Progenitor cell of endocrine pancreas (in vitro differentiated cells): ENCODE data around the gene IGF2BP1. TPM values are rescaled to one million over a fixed set of nuclear protein-coding genes. Genes with fewer than 3 reads are reported as not detected.

Source experiments
- DNase-seq: peaks from one replicate; pipeline ENCODE4 v3.0.0; 2021; ENCODE audit warnings: low spot score; ENCODE audit not compliant: unreplicated experiment
- H3K27ac Mint-ChIP-seq: 2 replicates; pipeline ENCODE4 v1.8.0; 2021; ENCODE audit warnings: mild to moderate bottlenecking, moderate library complexity, mixed read lengths
- H3K27me3 Mint-ChIP-seq: 2 replicates; pipeline ENCODE4 v1.8.0; 2021; ENCODE audit warnings: mixed read lengths
- H3K36me3 Mint-ChIP-seq: 2 replicates; pipeline ENCODE4 v1.8.0; 2022; ENCODE audit warnings: mixed read lengths; ENCODE audit not compliant: insufficient read depth
- H3K4me1 Mint-ChIP-seq: 2 replicates; pipeline ENCODE4 v1.8.0; 2021; ENCODE audit warnings: low read depth, mixed read lengths
- H3K4me3 Mint-ChIP-seq: 2 replicates; pipeline ENCODE4 v1.8.0; 2021; ENCODE audit warnings: low read depth, mild to moderate bottlenecking, moderate library complexity, mixed read lengths
- H3K9me3 Mint-ChIP-seq: 2 replicates; pipeline ENCODE4 v1.8.0; 2021; ENCODE audit warnings: low read depth, mixed read lengths
- total RNA-seq: library from RNA; stranded (reverse); gene quantifications from 2 replicates; pipeline ENCODE4 v1.2.1, GENCODE V29; 2021
- TF ChIP-seq, protein P1 (sequence below): fragments of 200-600 bp; sonication (generic); IDR thresholded peaks from one replicate; pipeline ENCODE4 v1.5.0; 2021; ENCODE audit warnings: antibody characterized with exemption, mild to moderate bottlenecking; ENCODE audit not compliant: unreplicated experiment

IGF2BP1 gene
- total RNA-seq, 1 donor from 2014 or later = 326 TPM

DNA sequence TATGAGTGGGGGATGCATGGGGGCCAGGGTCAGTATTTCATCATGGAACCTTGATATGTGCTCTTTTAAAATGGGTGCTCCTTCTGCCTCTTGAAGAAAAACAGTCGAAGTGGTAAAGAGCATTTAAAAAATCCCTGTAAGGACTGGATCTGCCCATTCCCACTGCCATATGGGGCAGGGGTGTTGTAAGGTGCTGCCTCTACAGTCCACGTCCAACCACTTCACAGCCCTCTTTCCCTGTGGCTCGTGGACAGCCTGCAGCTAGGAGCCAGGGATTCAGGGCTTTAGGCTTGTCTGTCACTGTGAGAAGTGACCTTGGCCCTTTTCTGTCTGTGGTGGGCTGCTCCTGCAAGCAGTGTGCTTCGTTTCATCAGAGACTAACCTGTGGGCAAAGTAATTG, 44.3 kb downstream of the IGF2BP1 start:
- no peaks in the 10 kb centered on the region for H3K27me3 Mint-ChIP-seq

DNA sequence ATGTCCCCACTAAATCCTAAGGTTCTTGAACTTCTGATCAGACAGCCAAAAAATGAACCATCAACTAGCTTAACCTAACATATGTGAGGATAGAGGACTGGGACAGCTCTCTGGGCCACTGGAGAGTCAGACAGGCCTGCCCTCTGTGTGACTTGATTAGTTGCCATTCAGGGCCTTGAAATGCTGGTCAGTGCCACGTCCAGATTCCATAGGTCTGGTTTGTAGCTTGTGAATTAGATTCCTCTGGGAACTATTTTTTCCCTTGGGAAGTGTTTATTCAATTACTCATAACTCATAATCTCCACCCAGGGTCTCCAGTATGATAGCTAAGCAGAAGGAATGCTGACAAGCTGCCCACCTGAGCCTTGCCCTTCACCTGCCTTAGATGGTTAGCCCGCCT, 48.2 kb downstream of the IGF2BP1 start:
- TF ChIP-seq, protein P1, sequence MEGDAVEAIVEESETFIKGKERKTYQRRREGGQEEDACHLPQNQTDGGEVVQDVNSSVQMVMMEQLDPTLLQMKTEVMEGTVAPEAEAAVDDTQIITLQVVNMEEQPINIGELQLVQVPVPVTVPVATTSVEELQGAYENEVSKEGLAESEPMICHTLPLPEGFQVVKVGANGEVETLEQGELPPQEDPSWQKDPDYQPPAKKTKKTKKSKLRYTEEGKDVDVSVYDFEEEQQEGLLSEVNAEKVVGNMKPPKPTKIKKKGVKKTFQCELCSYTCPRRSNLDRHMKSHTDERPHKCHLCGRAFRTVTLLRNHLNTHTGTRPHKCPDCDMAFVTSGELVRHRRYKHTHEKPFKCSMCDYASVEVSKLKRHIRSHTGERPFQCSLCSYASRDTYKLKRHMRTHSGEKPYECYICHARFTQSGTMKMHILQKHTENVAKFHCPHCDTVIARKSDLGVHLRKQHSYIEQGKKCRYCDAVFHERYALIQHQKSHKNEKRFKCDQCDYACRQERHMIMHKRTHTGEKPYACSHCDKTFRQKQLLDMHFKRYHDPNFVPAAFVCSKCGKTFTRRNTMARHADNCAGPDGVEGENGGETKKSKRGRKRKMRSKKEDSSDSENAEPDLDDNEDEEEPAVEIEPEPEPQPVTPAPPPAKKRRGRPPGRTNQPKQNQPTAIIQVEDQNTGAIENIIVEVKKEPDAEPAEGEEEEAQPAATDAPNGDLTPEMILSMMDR = no peak
- Mint-ChIP-seq H3K4me1 (no peaks in the 10 kb centered on the region), H3K27ac (peak overlapping the region; percentile 47), H3K36me3 (peaks cover 40% of the 10 kb centered on the region), H3K27me3 (no peaks in the 10 kb centered on the region), H3K4me3 (no peak overlapping the region), H3K9me3 (no peaks in the 10 kb centered on the region)
- no peak for DNase-seq

More for the DNA sequence above, 44.3 kb downstream of the IGF2BP1 start:
- H3K4me1 Mint-ChIP-seq = no peaks in the 10 kb centered on the region
- H3K4me3 Mint-ChIP-seq = no peak overlapping the region
- H3K27ac Mint-ChIP-seq = no peak overlapping the region
- H3K9me3 Mint-ChIP-seq = no peaks in the 10 kb centered on the region
- DNase-seq = no peak
- H3K36me3 Mint-ChIP-seq = peaks cover 26% of the 10 kb centered on the region
- TF ChIP-seq, protein P1 = no peak

DNA sequence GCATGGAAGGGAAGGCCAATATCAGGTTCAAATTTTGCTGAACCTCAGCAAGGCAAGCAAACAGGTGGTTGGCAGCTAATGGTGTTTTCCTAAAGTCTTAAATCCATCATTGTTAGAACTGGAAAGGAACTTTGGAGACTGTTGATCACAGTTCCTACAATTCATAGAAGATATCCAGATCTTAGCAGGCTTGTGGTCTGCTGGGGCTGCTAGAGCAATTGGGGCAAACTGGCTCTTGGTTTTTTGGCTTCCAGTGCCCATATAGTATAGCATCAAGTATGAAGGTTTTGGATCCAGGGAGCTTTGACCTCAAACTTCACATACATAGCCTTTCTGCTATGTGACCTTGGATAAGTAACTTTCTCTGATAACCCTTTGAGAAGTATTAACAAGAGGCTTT, 49.7 kb downstream of the IGF2BP1 start:
- DNase-seq = no peak
- Mint-ChIP-seq H3K9me3 (no peaks in the 10 kb centered on the region), H3K4me1 (no peaks in the 10 kb centered on the region), H3K27me3 (no peaks in the 10 kb centered on the region), H3K36me3 (peaks cover 41% of the 10 kb centered on the region), H3K4me3 (no peak overlapping the region), H3K27ac (no peak overlapping the region)
- TF ChIP-seq, protein P1 = no peak

DNA sequence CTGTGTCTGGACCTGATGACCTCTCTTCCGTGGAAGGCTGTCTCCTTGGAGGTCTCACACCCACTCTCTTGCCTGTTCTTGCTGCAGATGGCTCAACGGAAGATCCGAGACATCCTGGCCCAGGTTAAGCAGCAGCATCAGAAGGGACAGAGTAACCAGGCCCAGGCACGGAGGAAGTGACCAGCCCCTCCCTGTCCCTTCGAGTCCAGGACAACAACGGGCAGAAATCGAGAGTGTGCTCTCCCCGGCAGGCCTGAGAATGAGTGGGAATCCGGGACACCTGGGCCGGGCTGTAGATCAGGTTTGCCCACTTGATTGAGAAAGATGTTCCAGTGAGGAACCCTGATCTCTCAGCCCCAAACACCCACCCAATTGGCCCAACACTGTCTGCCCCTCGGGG, 52.1 kb downstream of the IGF2BP1 start:
- no peaks in the 10 kb centered on the region for H3K9me3 Mint-ChIP-seq
- DNase-seq = no peak
- no peak overlapping the region for H3K4me3 Mint-ChIP-seq
- H3K4me1 Mint-ChIP-seq = peaks cover 1% of the 10 kb centered on the region
- TF ChIP-seq, protein P1 = no peak
- H3K27me3 Mint-ChIP-seq = no peaks in the 10 kb centered on the region
- peaks cover 42% of the 10 kb centered on the region for H3K36me3 Mint-ChIP-seq
- peak overlapping the region; percentile 11 for H3K27ac Mint-ChIP-seq

DNA sequence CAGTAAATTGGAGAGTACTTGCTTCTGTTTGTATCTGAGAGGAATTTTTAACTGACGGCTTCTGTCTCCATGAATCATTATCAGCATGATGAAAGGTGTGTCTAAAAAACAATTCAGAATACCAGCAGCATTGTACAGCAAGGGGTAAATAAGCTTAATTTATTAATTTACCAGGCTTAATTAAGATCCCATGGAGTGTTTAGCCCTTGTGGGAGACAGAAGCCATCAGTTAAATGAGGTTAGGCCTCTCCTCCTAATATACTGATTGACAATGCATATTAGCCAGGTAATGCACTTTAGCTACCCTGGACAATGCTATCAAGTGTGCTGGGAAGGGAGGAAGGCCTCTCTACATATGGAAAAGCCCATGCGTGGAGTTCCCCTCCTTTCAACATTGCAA, 53.4 kb downstream of the IGF2BP1 start:
- no peak for DNase-seq
- no peaks in the 10 kb centered on the region for H3K9me3 Mint-ChIP-seq
- no peak overlapping the region for H3K4me3 Mint-ChIP-seq
- TF ChIP-seq, protein P1 = no peak
- peaks cover 1% of the 10 kb centered on the region for H3K4me1 Mint-ChIP-seq
- H3K27ac Mint-ChIP-seq = no peak overlapping the region
- H3K27me3 Mint-ChIP-seq = no peaks in the 10 kb centered on the region
- H3K36me3 Mint-ChIP-seq = peaks cover 39% of the 10 kb centered on the region
